Measurements from ENCODE around the gene APLF. TPM values are rescaled to one million over a fixed set of nuclear protein-coding genes. Genes with fewer than 3 reads are reported as not detected.

The APLF gene
- total and polyA plus RNA-seq, 2 experiments from 2014 or later = 3.0 to 3.7 TPM

GRCh38 chr2:68579689-68580088 is 112.3 kb downstream of the APLF start:
- Histone ChIP-seq H3K4me2 (no peak overlapping the region), H3K27me3 (ENCODE audit: insufficient read depth) (no peaks in the 10 kb centered on the region), H3F3A (replicated peaks; ENCODE audit: low read depth) (no peaks in the 10 kb centered on the region), H2AFZ (no peak overlapping the region), H3K4me1 (ENCODE audit: insufficient read depth) (no peaks in the 10 kb centered on the region), H3K79me2 (replicated peaks; ENCODE audit: insufficient read depth) (no peaks in the 10 kb centered on the region), H3K27ac (ENCODE audit: low read depth) (no peak overlapping the region), H3K36me3 (ENCODE audit: insufficient read depth) (no peaks in the 10 kb centered on the region), H4K20me1 (replicated peaks; ENCODE audit: insufficient read depth) (no peaks in the 10 kb centered on the region), H3K4me3 (no peak overlapping the region), H3K9me2 (ENCODE audit: insufficient read depth) (no peaks in the 10 kb centered on the region)
- Mint-ChIP-seq H3K9me3 (no peaks in the 10 kb centered on the region), H3K27me3 (ENCODE audit: insufficient read depth, low read depth, poor library complexity) (no peaks in the 10 kb centered on the region), H3K36me3 (ENCODE audit: low read depth) (peaks cover 4% of the 10 kb centered on the region; the same call in 2 of the 3 replicates), H3K4me3 (no peak overlapping the region), H3K27ac (no peak overlapping the region), H3K4me1 (no peaks in the 10 kb centered on the region)
- ATAC-seq (no peak), DNase-seq (ENCODE audit: low spot score) (no peak)
- TF ChIP-seq NANOG (IDR thresholded peaks at IDR 0.05; ENCODE audit: borderline replicate concordance) (no peak), EZH2phosphoT487 (IDR thresholded peaks at IDR 0.05; ENCODE audit: unreplicated experiment) (no peak), EZH2 (IDR thresholded peaks at IDR 0.05; ENCODE audit: low read depth, unreplicated experiment) (no peak), POLR2AphosphoS5 (IDR thresholded peaks at IDR 0.05; ENCODE audit: low read depth) (no peak), ETS1 (IDR thresholded peaks at IDR 0.05) (no peak), ZNF462 (CRISPR knock-in tag; IDR thresholded peaks at IDR 0.05) (no peak), CTCF (conservative IDR thresholded peaks at IDR 0.05; ENCODE audit: low read depth in 2 of 2) (no peak), JUNB (IDR thresholded peaks at IDR 0.05; ENCODE audit: unreplicated experiment) (no peak)
